ENCODE data around the gene TPRA1. TPM values are rescaled to one million over a fixed set of nuclear protein-coding genes. Genes with fewer than 3 reads are reported as not detected.

Gene TPRA1
- total RNA-seq, 1 experiment from 2014 or later, result 47.0 TPM

DNA sequence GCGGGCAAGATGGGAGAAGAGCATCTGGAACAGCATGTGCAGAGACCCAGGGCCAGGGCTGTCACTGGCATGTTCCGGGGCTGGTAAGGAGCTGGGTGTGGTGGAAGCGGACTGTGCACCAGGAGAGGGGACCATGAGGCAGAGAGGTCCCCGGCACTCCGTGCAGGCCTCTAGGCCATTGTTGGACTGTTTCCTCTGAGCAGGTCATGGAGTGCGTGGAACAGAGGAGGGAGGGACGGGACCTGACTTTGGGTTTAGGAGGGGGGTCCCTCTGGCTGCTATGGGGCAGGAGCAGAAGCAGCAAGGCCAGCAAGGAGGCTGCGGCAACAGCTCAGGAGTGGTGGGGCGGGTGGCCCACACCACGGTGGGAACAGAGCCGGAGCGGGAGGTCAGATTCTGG, 47.1 kb downstream of the TPRA1 start:
- no peak for TF ChIP-seq CTCF (IDR thresholded peaks at IDR 0.05; ENCODE audit: unreplicated experiment)
- Mint-ChIP-seq H3K9me3 (ENCODE audit: unreplicated experiment) (no peaks in the 10 kb centered on the region), H3K36me3 (ENCODE audit: insufficient read depth, unreplicated experiment) (peaks cover 4% of the 10 kb centered on the region), H3K27ac (ENCODE audit: low read depth, unreplicated experiment) (no peak overlapping the region), H3K27me3 (ENCODE audit: insufficient read depth, unreplicated experiment) (peaks cover 25% of the 10 kb centered on the region), H3K4me1 (ENCODE audit: insufficient read depth, unreplicated experiment) (peaks cover 6% of the 10 kb centered on the region), H3K4me3 (ENCODE audit: unreplicated experiment) (no peak overlapping the region)
- POLR2A ChIA-PET, result interaction anchor here (0.7 kb wide), 1 partner anchor 501 kb away, joined by 3 read pairs; no protein-coding TSS in a partner anchor
- CTCF ChIA-PET, result interaction anchor here (0.5 to 6.8 kb wide), 30 partner anchors 13 to 1137 kb away, joined by 3 to 63 read pairs (median 3); no protein-coding TSS in a partner anchor
- DNase-seq (ENCODE audit: unreplicated experiment), result no peak
- intact Hi-C loops (cut with micrococcal nuclease), result loop anchor here (10.0 kb wide), 1 partner anchor 289 kb away; no protein-coding TSS in a partner anchor
- BruUV-seq (replicated peaks), result no TSS peak

- CTCF ChIA-PET, result interaction anchor here (0.6 to 2.7 kb wide), 5 partner anchors 19 to 1492 kb away, joined by 3 to 13 read pairs (median 3); no protein-coding TSS in a partner anchor
- no peak for TF ChIP-seq CTCF (IDR thresholded peaks at IDR 0.05; ENCODE audit: unreplicated experiment)
- intact Hi-C loops (cut with micrococcal nuclease), result loop anchor here (10.0 kb wide), 1 partner anchor 288 kb away; no protein-coding TSS in a partner anchor
- Mint-ChIP-seq H3K27ac (ENCODE audit: low read depth, unreplicated experiment) (no peak overlapping the region), H3K36me3 (ENCODE audit: insufficient read depth, unreplicated experiment) (peaks cover 4% of the 10 kb centered on the region), H3K27me3 (ENCODE audit: insufficient read depth, unreplicated experiment) (peaks cover 35% of the 10 kb centered on the region), H3K4me1 (ENCODE audit: insufficient read depth, unreplicated experiment) (no peaks in the 10 kb centered on the region), H3K9me3 (ENCODE audit: unreplicated experiment) (no peaks in the 10 kb centered on the region), H3K4me3 (ENCODE audit: unreplicated experiment) (no peak overlapping the region)
- no peak for DNase-seq (ENCODE audit: unreplicated experiment)
- POLR2A ChIA-PET, result no interaction called here
- BruUV-seq (replicated peaks), result no TSS peak
These were observed 48.0 kb downstream of the TPRA1 start for GRCh38 chr3:127542441-127542952.

GRCh38 chr3:127541320-127541719, 49.2 kb downstream of the TPRA1 start:
- intact Hi-C loops (cut with micrococcal nuclease), result loop anchor here (10.0 kb wide), 1 partner anchor 287 kb away; no protein-coding TSS in a partner anchor
- ChIA-PET CTCF (interaction anchor here (0.6 to 2.7 kb wide), 4 partner anchors 15 to 928 kb away, joined by 3 to 13 read pairs (median 4); no protein-coding TSS in a partner anchor), POLR2A (interaction anchor here (0.6 to 0.7 kb wide), 2 partner anchors 626 to 1405 kb away, joined by 3 read pairs; no protein-coding TSS in a partner anchor)
- BruUV-seq (replicated peaks), result no TSS peak
- Mint-ChIP-seq H3K4me1 (ENCODE audit: insufficient read depth, unreplicated experiment) (no peaks in the 10 kb centered on the region), H3K4me3 (ENCODE audit: unreplicated experiment) (no peak overlapping the region), H3K27ac (ENCODE audit: low read depth, unreplicated experiment) (no peak overlapping the region), H3K36me3 (ENCODE audit: insufficient read depth, unreplicated experiment) (peaks cover 4% of the 10 kb centered on the region), H3K9me3 (ENCODE audit: unreplicated experiment) (no peaks in the 10 kb centered on the region), H3K27me3 (ENCODE audit: insufficient read depth, unreplicated experiment) (peaks cover 46% of the 10 kb centered on the region)
- no peak for TF ChIP-seq CTCF (IDR thresholded peaks at IDR 0.05; ENCODE audit: unreplicated experiment)
- DNase-seq (ENCODE audit: unreplicated experiment), result no peak

- H3K9me3 Mint-ChIP-seq (ENCODE audit: unreplicated experiment), result no peaks in the 10 kb centered on the region
- CTCF ChIA-PET, result interaction anchor here (0.6 to 2.7 kb wide), 3 partner anchors 9 to 860 kb away, joined by 4 to 13 read pairs (median 8); no protein-coding TSS in a partner anchor
- H3K27me3 Mint-ChIP-seq (ENCODE audit: insufficient read depth, unreplicated experiment), result peaks cover 56% of the 10 kb centered on the region
- no TSS peak for BruUV-seq (replicated peaks)
- TF ChIP-seq CTCF (IDR thresholded peaks at IDR 0.05; ENCODE audit: unreplicated experiment), result no peak
- DNase-seq (ENCODE audit: unreplicated experiment), result no peak
- POLR2A ChIA-PET, result no interaction called here
- no peak overlapping the region for H3K4me3 Mint-ChIP-seq (ENCODE audit: unreplicated experiment)
- intact Hi-C loops (cut with micrococcal nuclease), result loop anchor here (10.0 kb wide), 1 partner anchor 285 kb away; no protein-coding TSS in a partner anchor
- H3K4me1 Mint-ChIP-seq (ENCODE audit: insufficient read depth, unreplicated experiment), result no peaks in the 10 kb centered on the region
- H3K27ac Mint-ChIP-seq (ENCODE audit: low read depth, unreplicated experiment), result no peak overlapping the region
- H3K36me3 Mint-ChIP-seq (ENCODE audit: insufficient read depth, unreplicated experiment), result peaks cover 4% of the 10 kb centered on the region
These were observed 51.0 kb downstream of the TPRA1 start for GRCh38 chr3:127539366-127540060.

All from MCF 10A (cell line).